Gastroesophageal sphincter (tissue), 4 donors: Measurements from ENCODE around the gene FOXO3B. TPM values are rescaled to one million over a fixed set of nuclear protein-coding genes. Genes with fewer than 3 reads are reported as not detected.
"Not testable (repeated sequence)": the region's sequence is repeated elsewhere in the genome, so short reads cannot be mapped to it uniquely, and the experiment has no call there.

Experiments used
- ATAC-seq: fragments of 150-250 bp; one replicate; pipeline ENCODE4 v1.9.1; 2016; ENCODE audit warnings: mild to moderate bottlenecking, moderate library complexity
- H3K27ac ChIP-seq, 4 donors: fragments of 200-600 bp; sonication (generic) in 3 of 4; 1 replicate in 3 of 4; 2 replicates in 1 of 4; pipeline ENCODE4 v1.5.1; 2016 to 2019
- H3K27me3 ChIP-seq: fragments of 200-600 bp; sonication (generic); one replicate; pipeline ENCODE4 v1.5.1; 2019
- H3K36me3 ChIP-seq, 2 donors: fragments of 200-600 bp; sonication (generic); one replicate each; pipeline ENCODE4 v1.5.1; 2019; ENCODE audit warnings: control low read depth in 1 of 2
- H3K4me1 ChIP-seq, 3 donors: fragments of 200-600 bp; sonication (generic); 1 replicate in 2 of 3; 2 replicates in 1 of 3; pipeline ENCODE4 v1.5.1; 2016 to 2019; ENCODE audit warnings: control low read depth in 2 of 3
- H3K4me3 ChIP-seq, 2 donors: fragments of 200-600 bp; sonication (generic); one replicate each; pipeline ENCODE4 v1.5.1; 2019; ENCODE audit warnings: mild to moderate bottlenecking in 1 of 2, moderate library complexity in 1 of 2
- H3K9me3 ChIP-seq, 3 donors: fragments of 200-600 bp; sonication (generic); one replicate each; pipeline ENCODE4 v1.5.1; 2017 to 2019; ENCODE audit warnings: control low read depth in 2 of 3
- WGBS, 2 donors: methylation state at CpG; one replicate each; pipeline ENCODE4 v1.1.5; 2018; ENCODE audit warnings: low coverage in 1 of 2; 5-methylcytosine and 5-hydroxymethylcytosine counted together
- total RNA-seq, 4 donors: library from RNA; depleted of rRNA; stranded (reverse); fragments of >200 nt; gene quantifications; one replicate each; pipeline ENCODE4 v1.1.0, GENCODE V29; 2016
- TF ChIP-seq, protein P1 (sequence below), 4 experiments: fragments of 200-600 bp in 2 of 4; fragments of 450-650 bp in 2 of 4; sonication (generic) in 1 of 4; IDR thresholded peaks; one replicate each; pipeline ENCODE4 v1.5.1; 2017 to 2019; ENCODE audit warnings: antibody characterized with exemption in 4 of 4, mild to moderate bottlenecking in 2 of 4, moderate library complexity in 2 of 4

Gene FOXO3B
- total RNA-seq, result 10 to 100 TPM in 1 of 4 donors, 1 to 10 TPM in 3; 4.7 to 12.0 (median 6.8) TPM

DNA sequence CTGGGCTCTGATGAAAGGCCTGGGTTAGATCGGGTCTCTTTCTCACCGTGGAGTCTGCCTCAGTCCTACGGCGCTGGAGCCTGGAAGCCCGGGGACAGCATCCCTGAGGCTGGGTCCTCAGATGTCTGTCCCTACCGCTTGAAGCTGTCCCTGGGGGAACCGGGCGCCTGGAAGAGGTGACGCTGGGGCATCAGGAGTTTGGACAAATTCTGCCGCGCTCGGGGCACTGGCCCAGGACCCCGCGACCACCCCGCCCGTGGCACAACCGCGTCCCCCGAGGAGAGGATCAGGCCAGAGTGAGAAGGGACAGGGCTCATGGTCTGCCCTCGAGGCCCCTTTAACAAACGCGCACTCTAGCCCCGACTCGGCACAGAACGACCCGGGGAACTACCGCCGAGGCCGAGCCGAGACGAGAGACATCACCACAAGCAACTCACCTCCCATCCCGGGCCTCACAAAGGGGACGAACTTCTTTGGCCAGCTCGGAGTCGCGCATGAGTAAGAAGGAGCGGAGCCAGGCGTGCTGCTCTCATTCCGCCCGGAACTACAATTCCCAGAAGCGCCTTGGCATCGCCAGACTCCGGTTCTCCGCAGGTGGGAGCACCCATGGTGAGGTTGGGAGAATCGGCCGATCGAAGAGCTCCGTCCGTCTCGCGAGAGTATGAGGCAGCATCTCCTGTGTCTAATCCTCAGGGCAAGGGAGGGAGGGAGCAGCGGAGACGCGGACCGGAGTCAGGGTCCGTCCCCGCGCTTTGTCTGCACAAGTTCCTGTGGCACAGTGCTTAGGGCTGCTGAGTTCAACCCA is at the start of gene FOXO3B:
Gene FOXO3B (minus strand): TSS at position 548 of the 805 bp plus-strand sequence. CDS start 663 bp downstream, outside the sequence.
- Histone ChIP-seq H3K27ac (peak within 1 kb of the TSS in 3 of 4 donors; percentile 68 to 78 (median 71)), H3K4me3 (peak within 1 kb of the TSS; percentile 57 to 81), H3K36me3 (peaks cover 0 to 19% of the 10 kb centered on the region in 2 donors)
- no CpG with 5 or more reads among the region's 58 CpGs for WGBS, 2 donors
- not testable (repeated sequence) for H3K27me3 ChIP-seq, H3K4me1 ChIP-seq, H3K9me3 ChIP-seq
- peak; percentile 100 for ATAC-seq

DNA sequence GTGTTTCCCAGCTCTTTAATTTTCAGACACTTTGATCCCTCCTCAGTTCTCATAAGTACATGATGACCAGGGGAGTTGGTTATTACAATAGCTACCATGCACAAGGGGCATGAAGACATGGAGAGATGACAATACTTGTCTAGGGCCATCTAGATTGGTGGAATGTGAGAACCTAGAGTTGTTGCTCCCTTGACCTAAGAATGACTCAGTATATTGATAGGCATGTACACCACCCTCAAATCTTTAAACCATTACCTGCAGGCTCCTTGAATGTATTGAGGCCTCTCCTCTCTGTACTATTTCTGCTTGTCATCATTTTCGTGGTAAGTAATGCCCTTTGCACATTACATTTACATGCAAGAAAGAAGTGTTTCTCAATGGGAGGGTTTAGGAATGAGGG is 41.4 kb upstream of the FOXO3B start:
- not testable (repeated sequence) for H3K27ac ChIP-seq, H3K27me3 ChIP-seq, H3K4me3 ChIP-seq, H3K9me3 ChIP-seq, H3K36me3 ChIP-seq, ATAC-seq, H3K4me1 ChIP-seq
- 60 to 100% methylated on average over 1 of the region's 1 CpG for WGBS, 2 donors

DNA sequence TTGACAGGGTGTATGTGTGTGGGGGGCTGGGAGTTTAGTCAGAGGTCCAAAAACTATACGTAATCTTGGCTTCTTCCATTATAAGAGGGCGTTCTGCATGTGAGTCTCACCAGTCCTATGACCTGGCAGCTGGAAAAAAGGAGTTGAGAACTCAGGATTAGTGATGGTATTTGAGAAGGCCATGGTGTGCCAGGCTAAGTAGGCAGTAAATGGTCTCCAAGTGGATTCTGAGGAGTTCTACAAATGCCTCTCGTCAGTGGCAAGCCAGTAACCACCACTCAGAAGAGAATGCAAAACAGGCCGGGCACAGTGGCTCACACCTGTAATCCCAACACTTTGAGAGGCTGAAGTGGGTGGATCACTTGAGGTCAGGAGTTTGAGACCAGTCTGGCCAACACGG is 40.5 kb upstream of the FOXO3B start:
- not testable (repeated sequence) for H3K4me3 ChIP-seq, H3K36me3 ChIP-seq, H3K27me3 ChIP-seq, H3K9me3 ChIP-seq, H3K4me1 ChIP-seq
- peak; percentile 25 for ATAC-seq
- peak overlapping the region in 2 of 4 donors; percentile 54 to 60 for H3K27ac ChIP-seq
- WGBS, 2 donors, result no CpG with 5 or more reads among the region's 5 CpGs

DNA sequence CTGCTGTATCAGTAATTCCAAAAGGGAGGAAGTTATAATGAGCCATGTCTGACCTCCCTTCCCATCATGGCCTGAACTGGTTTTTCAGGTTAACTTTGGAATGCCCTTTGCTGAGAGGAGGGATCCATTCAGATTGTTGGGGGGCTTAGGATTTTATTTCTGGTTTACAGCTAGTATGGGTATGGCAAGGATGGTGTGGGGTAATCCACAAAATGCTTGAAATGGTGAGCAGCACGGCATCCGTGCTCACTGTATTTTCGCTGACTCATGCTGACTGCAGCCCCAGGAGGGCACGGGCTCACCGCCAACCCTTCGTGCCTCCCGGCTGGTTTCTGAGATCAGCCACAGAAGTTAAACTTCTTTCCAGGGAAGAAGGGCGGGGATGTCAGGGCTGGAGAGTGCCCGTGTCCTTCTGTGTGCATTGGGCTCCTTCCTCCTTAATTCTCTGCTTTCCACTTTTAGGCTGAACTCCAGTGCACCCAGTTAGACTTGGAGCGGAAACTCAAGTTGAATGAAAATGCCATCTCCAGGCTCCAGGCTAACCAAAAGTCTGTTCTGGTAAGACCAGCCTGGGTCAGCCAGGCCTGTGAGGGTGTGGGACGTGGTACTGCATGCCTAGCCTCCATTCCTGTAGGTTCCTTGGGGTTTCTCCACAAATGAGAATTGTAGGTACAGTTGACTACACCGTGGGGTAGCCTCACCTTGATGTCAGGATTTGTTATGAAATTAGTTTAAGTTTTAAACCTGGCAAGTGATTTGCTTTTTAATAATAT is 39.8 kb upstream of the FOXO3B start:
- peak; percentile 80 for ATAC-seq
- H3K36me3 ChIP-seq, H3K4me1 ChIP-seq, H3K27me3 ChIP-seq, H3K4me3 ChIP-seq, H3K9me3 ChIP-seq: not testable (repeated sequence)
- peak overlapping the region in 2 of 4 donors; percentile 54 to 60 for H3K27ac ChIP-seq
- no CpG with 5 or more reads among the region's 12 CpGs for WGBS, 2 donors

DNA sequence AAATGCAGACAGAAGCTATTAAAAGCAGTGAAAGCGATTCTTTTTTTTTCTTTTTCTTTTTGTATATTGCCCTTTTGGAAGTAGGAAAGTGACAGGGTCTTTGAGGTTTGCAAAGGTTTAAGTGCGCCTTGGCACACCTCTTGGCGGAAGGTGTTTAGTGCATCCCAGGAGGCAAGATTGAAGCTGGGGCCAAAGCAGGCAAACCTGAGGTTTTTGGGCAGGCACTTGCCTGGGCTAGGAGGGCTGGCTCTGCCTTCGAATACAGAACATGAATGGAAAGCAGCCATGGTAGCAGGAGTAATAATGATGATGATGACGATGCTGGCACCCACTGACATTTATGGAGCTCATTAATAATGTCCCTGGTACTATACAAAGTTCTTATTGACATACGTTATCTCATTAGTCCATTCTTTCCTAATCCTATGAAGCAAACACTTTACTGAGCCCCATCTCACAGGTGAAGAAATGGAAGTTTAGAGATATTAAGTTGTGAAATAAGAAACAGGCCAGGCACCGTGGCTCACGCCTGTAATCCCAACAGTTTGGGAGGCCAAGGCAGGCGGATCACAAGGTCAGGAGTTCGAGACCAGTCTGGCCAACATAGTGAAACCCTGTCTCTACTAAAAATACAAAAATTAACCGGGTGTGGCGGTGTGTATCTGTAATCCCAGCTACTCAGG is 37.5 kb upstream of the FOXO3B start:
- H3K27ac ChIP-seq, result peak overlapping the region in 2 of 4 donors; percentile 24 to 25
- not testable (repeated sequence) for H3K4me1 ChIP-seq, H3K9me3 ChIP-seq, ATAC-seq, H3K27me3 ChIP-seq, H3K4me3 ChIP-seq, H3K36me3 ChIP-seq
- WGBS, 2 donors, result 20 to 83% methylated on average over 1 to 7 of the region's 12 CpGs

DNA sequence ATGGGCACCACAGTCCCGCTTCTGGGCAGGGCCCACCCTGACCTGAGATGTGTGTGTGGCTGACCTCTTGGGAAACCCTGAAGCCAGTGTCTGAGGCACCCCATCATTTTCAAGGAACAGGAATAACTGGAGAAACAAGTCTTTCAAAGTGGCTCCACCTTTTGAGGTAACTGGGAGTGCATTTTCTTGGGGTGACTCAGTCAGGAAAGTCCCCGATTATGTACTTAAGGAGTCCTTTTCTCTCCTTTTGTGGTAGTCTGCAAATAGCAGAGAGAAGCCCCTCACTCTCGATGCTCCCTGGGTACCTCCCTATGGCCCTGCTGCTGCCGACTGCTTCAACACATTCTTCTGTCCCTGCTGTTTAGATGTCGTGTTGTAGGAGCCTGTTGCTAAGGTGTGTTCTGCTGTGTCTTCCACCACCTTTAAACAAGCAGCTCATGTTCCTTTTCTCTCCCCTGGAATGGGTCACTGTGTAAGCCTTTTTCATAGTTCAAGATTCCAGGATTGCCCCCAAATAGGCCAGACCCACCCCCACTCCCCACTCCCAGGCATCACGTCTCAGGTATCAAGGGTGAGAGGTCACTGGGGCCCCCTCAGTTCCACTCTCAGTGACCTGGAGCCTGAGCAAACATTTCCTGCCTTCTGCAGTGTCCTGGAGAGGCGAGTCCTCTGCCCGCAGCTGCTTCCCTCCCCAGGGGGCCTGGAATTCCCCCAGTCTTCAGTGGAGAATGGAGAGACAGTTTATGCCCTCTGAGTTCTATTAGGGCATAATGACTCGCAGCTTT is 36.7 kb upstream of the FOXO3B start:
- H3K4me1 ChIP-seq, H3K27me3 ChIP-seq, H3K36me3 ChIP-seq, H3K4me3 ChIP-seq, ATAC-seq, H3K9me3 ChIP-seq: not testable (repeated sequence)
- WGBS, 2 donors, result 0 to 40% methylated on average over 1 to 5 of the region's 9 CpGs
- H3K27ac ChIP-seq, result peak overlapping the region in 3 of 4 donors; percentile 24 to 31 (median 25)

DNA sequence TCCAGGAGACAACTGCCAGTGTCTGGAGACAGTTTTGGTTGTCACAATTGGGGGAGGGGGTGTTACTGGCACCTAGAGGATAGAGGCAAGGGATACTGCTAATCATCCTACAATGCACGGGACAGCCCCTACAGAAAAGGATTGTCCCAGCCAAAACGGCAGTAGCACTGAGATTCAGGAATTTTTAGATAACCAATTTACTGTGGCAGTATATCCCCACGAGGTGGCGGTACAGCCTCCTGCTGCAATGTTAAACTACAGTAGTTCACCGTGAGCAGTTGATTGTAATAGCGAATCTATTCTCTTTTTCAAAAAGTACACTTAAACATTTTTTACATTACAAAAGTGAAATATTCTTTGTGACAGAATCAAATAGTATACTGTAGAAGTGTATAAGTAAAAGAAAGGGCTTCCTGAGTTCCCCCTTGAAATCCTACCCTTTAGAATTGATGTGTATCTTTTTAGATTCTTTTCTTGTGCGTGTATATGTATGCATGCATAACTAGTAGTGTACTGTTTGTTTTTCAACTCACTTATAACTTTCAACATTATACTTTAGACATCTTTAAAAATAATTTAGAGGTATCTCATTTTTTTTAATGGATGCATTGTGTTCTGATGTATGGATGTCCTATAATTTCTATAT is 30.4 kb upstream of the FOXO3B start:
- ATAC-seq, result peak; percentile 67
- not testable (repeated sequence) for H3K4me3 ChIP-seq, H3K9me3 ChIP-seq, H3K36me3 ChIP-seq, H3K27me3 ChIP-seq, H3K27ac ChIP-seq, H3K4me1 ChIP-seq
- TF ChIP-seq, protein P1, sequence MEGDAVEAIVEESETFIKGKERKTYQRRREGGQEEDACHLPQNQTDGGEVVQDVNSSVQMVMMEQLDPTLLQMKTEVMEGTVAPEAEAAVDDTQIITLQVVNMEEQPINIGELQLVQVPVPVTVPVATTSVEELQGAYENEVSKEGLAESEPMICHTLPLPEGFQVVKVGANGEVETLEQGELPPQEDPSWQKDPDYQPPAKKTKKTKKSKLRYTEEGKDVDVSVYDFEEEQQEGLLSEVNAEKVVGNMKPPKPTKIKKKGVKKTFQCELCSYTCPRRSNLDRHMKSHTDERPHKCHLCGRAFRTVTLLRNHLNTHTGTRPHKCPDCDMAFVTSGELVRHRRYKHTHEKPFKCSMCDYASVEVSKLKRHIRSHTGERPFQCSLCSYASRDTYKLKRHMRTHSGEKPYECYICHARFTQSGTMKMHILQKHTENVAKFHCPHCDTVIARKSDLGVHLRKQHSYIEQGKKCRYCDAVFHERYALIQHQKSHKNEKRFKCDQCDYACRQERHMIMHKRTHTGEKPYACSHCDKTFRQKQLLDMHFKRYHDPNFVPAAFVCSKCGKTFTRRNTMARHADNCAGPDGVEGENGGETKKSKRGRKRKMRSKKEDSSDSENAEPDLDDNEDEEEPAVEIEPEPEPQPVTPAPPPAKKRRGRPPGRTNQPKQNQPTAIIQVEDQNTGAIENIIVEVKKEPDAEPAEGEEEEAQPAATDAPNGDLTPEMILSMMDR (IDR thresholded peaks at IDR 0.05), result peak; percentile 28 to 65 (median 52)
- WGBS, 2 donors, result 12 to 23% methylated on average over 2 to 4 of the region's 7 CpGs

DNA sequence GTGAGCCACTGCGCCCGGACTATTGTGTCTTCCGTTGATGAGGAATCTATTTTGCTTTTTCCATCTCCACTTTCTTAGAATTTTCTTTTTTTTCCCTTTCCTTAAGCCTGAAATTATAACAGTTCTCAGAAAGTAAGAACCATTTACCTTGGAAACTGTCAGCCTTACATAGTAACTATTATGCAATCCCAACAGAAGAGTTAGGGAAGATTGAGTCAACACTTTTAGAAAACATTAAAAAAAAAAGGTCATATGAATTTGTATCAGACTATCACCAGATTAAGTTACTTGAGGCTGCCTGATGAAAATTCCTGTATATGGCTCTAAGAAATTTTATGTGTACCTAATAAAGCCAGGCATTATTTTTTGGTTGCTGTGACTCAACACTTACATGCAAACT is 26.1 kb upstream of the FOXO3B start:
- WGBS, 2 donors, result 97% methylated on average over 3 of the region's 3 CpGs
- not testable (repeated sequence) for H3K4me3 ChIP-seq, H3K27me3 ChIP-seq, H3K27ac ChIP-seq, H3K4me1 ChIP-seq, H3K9me3 ChIP-seq, ATAC-seq, H3K36me3 ChIP-seq

DNA sequence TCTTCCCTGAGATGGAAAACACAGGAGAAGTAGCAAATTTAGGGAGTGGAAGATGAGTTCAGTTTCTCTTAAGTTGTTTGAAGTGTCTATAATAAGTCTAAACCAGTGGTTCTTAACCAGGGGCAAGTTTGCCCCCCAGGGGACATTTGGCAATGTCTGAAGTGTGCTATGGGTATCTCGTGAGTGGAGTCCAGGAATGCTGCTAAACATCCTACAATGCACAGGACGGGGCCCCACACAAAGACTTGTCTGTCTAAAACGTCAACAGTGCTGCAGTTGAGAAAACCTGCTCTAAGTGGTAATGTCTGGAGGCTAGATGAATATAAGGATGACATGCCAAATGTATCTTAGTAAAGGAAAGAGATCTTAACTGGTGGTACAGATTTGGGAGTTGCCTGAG is 23.8 kb upstream of the FOXO3B start:
- not testable (repeated sequence) for H3K4me3 ChIP-seq, H3K4me1 ChIP-seq, ATAC-seq, H3K9me3 ChIP-seq, H3K27ac ChIP-seq, H3K36me3 ChIP-seq, H3K27me3 ChIP-seq
- whole genome bisulfite sequencing, 2 donors, result 78 to 83% methylated on average over 2 of the region's 3 CpGs

DNA sequence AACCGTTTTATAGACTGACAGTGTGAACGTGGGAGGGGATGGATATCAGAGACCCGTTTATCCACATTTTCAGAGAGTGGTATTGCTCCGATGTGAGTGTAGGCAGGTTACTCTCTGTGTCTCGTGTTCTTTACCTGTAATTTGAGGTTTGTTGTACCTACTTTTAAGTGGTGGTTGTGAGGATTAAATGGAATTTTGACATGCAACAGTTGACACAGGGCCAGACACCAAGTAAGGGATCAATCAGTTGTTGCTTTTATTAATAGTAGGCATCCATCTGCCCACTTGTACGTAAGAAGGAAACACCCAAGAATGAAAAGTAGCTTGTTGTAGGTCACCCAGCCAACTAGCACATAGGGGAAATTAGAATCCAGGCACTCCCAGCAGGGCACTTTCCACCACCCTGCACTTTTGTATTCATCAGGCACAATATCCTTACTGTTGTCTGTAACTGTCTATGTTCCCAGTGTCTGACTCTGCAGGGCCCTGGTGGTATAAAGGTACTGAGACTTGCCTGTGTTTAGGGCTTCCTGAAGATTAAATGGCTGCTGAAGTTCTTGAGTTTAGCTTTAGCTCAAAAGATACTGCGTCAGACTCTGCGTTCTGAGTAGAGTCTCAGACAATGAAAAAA is 16.5 kb upstream of the FOXO3B start:
- Histone ChIP-seq H3K4me3 (peak overlapping the region; percentile 49 to 57), H3K27ac (peak overlapping the region in 1 of 4 donors; percentile 60)
- not testable (repeated sequence) for ATAC-seq, H3K27me3 ChIP-seq, H3K4me1 ChIP-seq, H3K36me3 ChIP-seq, H3K9me3 ChIP-seq
- 59 to 73% methylated on average over 5 to 7 of the region's 8 CpGs for WGBS, 2 donors

DNA sequence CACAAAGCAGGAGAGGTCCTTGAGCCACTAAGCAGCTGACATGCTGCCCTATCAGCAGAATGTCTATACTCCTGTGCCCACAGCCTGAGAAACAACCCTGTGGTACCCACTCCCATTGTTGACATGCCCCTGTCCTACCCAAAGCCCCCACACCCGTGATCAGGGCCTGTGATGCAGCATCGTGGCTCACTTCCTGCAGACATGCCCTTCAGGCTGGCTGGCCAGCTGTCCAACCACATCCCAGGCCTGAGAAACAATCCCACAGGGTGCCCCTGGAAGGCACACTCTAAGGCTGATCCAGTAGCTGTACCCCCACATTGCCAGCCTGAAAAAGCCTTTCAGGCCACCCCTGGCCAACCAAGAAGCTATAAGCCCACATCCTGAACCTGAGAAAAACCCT is 13.0 kb upstream of the FOXO3B start:
- ATAC-seq, H3K4me1 ChIP-seq, H3K27me3 ChIP-seq, H3K27ac ChIP-seq, H3K4me3 ChIP-seq, H3K36me3 ChIP-seq, H3K9me3 ChIP-seq: not testable (repeated sequence)
- 71% methylated on average over 1 of the region's 2 CpGs; no CpG with 5 or more reads in 1 of the 2 donors for WGBS, 2 donors
